Neural progenitor cell (in vitro differentiated cells): ENCODE measurements around the gene CNGA3.

Experiments
- EZH2 ChIP-seq: fragments of 200-600 bp; sonication (generic); IDR thresholded peaks from 2 replicates; pipeline ENCODE4 v1.6.1; 2017; ENCODE audit warnings: antibody characterized with exemption, mild to moderate bottlenecking, moderate library complexity
- TF ChIP-seq, protein P1 (sequence below): fragments of 200-600 bp; sonication (generic); IDR thresholded peaks from 2 replicates; pipeline ENCODE4 v1.5.1; 2017; ENCODE audit warnings: antibody characterized with exemption, mild to moderate bottlenecking

DNA sequence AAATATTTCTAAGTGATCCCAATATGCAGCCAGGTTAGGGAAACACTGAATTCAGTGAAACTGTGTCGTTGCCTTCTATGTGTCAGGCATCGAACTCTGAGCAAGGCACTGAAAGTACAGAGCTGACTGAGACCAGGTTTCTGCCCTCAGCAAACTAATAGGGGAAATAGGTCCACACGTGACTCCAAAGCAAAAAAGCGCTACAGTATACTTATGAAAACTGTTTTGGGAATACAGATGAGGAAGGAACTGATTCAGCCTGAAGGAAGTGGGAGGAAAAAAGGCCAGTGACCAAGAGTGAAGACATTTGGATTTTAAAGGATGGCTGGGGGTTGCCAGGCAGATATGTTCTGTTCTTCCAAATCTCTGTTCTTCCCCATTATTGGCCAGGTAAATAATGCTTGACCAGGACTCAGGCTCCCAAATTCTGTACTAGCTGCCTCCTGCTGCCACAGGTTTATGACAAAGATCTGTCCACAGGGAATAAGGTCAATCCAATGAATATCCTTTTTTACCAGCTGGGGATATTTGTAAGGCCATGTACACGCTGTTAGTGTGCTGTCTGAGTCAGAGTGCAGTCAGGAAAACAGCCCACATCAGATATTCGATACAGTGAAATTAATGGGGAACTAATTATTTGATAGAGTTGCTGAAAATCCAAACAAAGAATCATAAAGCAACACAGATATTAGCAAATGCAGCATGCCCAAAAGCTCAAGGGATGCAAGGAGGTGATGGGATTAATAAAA is 73.9 kb downstream of the CNGA3 start:
- TF ChIP-seq, protein P1, sequence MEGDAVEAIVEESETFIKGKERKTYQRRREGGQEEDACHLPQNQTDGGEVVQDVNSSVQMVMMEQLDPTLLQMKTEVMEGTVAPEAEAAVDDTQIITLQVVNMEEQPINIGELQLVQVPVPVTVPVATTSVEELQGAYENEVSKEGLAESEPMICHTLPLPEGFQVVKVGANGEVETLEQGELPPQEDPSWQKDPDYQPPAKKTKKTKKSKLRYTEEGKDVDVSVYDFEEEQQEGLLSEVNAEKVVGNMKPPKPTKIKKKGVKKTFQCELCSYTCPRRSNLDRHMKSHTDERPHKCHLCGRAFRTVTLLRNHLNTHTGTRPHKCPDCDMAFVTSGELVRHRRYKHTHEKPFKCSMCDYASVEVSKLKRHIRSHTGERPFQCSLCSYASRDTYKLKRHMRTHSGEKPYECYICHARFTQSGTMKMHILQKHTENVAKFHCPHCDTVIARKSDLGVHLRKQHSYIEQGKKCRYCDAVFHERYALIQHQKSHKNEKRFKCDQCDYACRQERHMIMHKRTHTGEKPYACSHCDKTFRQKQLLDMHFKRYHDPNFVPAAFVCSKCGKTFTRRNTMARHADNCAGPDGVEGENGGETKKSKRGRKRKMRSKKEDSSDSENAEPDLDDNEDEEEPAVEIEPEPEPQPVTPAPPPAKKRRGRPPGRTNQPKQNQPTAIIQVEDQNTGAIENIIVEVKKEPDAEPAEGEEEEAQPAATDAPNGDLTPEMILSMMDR: no peak
- TF ChIP-seq EZH2: no peak
